HEK293T (cell line): ENCODE results near the gene C11orf97.
"Not testable (repeated sequence)": the region's sequence is repeated elsewhere in the genome, so short reads cannot be mapped to it uniquely, and the experiment has no call there.

ENCODE experiments used
- CTCF ChIA-PET: fragments of 350-600 bp; formaldehyde crosslinking; extraction: SDS; loops from one replicate; lab custom pipeline; 2021; ENCODE audit warnings: antibody characterized with exemption, inconsistent platforms; lab: Yijun Ruan, JAX
- POLR2A ChIA-PET: fragments of 350-600 bp; formaldehyde crosslinking; extraction: SDS; loops from one replicate; lab custom pipeline; 2020; ENCODE audit warnings: antibody characterized with exemption, inconsistent platforms; lab: Yijun Ruan, JAX
- DNase-seq: peaks from one replicate; pipeline ENCODE4 v3.0.0; 2012; ENCODE audit warnings: mixed read lengths; ENCODE audit errors: extremely low spot score
- ARNT ChIP-seq: fragments of 450-650 bp; IDR thresholded peaks from 2 replicates; pipeline ENCODE4 v1.6.1; 2017; ENCODE audit warnings: mild to moderate bottlenecking
- BHLHE40 ChIP-seq: fragments of 450-650 bp; IDR thresholded peaks from 2 replicates; pipeline ENCODE4 v1.6.1; 2016; ENCODE audit warnings: mild to moderate bottlenecking, moderate library complexity, borderline replicate concordance
- CTBP1 ChIP-seq: fragments of 450-650 bp; IDR thresholded peaks from 2 replicates; pipeline ENCODE4 v1.6.1; 2016; ENCODE audit warnings: borderline replicate concordance
- ELF4 ChIP-seq: fragments of 450-650 bp; IDR thresholded peaks from 2 replicates; pipeline ENCODE4 v1.6.1; 2017; ENCODE audit warnings: antibody characterized with exemption
- FOXA1 ChIP-seq: fragments of 450-650 bp; IDR thresholded peaks from 2 replicates; pipeline ENCODE4 v1.6.1; 2016; ENCODE audit warnings: mild to moderate bottlenecking
- FOXK2 ChIP-seq: fragments of 450-650 bp; IDR thresholded peaks from 2 replicates; pipeline ENCODE4 v1.6.1; 2016; ENCODE audit warnings: mild to moderate bottlenecking
- FOXM1 ChIP-seq: fragments of 450-650 bp; IDR thresholded peaks from 2 replicates; pipeline ENCODE4 v1.6.1; 2017; ENCODE audit warnings: mild to moderate bottlenecking, borderline replicate concordance
- L3MBTL2 ChIP-seq: fragments of 450-650 bp; conservative IDR thresholded peaks from 2 replicates; pipeline ENCODE4 v1.6.1; 2016; ENCODE audit warnings: mild to moderate bottlenecking
- LEF1 ChIP-seq: fragments of 450-650 bp; IDR thresholded peaks from 2 replicates; pipeline ENCODE4 v1.6.1; 2017; ENCODE audit warnings: mild to moderate bottlenecking, borderline replicate concordance
- NFRKB ChIP-seq: fragments of 450-650 bp; IDR thresholded peaks from 2 replicates; pipeline ENCODE4 v1.6.1; 2016; ENCODE audit warnings: mild to moderate bottlenecking, moderate library complexity
- PKNOX1 ChIP-seq: fragments of 450-650 bp; IDR thresholded peaks from 2 replicates; pipeline ENCODE4 v1.6.1; 2016
- SP1 ChIP-seq: fragments of 450-650 bp; IDR thresholded peaks from 2 replicates; pipeline ENCODE4 v1.6.1; 2017
- SUZ12 ChIP-seq: fragments of 450-650 bp; IDR thresholded peaks from 2 replicates; pipeline ENCODE4 v1.6.1; 2016; ENCODE audit warnings: mild to moderate bottlenecking
- TARDBP ChIP-seq: fragments of 450-650 bp; IDR thresholded peaks from 2 replicates; pipeline ENCODE4 v1.6.1; 2016
- ZNF384 ChIP-seq: fragments of 450-650 bp; IDR thresholded peaks from 2 replicates; pipeline ENCODE4 v1.6.1; 2016

C11orf97 gene

DNA sequence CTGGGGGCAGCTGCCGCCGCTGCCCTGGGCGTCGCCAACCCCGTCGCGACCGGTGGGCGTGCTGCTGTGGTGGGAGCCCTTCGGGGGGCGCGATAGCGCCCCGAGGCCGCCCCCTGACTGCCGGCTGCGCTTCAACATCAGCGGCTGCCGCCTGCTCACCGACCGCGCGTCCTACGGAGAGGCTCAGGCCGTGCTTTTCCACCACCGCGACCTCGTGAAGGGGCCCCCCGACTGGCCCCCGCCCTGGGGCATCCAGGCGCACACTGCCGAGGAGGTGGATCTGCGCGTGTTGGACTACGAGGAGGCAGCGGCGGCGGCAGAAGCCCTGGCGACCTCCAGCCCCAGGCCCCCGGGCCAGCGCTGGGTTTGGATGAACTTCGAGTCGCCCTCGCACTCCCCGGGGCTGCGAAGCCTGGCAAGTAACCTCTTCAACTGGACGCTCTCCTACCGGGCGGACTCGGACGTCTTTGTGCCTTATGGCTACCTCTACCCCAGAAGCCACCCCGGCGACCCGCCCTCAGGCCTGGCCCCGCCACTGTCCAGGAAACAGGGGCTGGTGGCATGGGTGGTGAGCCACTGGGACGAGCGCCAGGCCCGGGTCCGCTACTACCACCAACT is 32.5 kb downstream of the C11orf97 start:
- ChIA-PET CTCF (no interaction called here), POLR2A (interaction anchor here (0.6 to 1.3 kb wide), 6 partner anchors 9 to 416 kb away, joined by 3 to 4 read pairs (median 3); partner anchors contain the start of gene PANX1)
- DNase-seq: no peak
- no peak for TF ChIP-seq ELF4

DNA sequence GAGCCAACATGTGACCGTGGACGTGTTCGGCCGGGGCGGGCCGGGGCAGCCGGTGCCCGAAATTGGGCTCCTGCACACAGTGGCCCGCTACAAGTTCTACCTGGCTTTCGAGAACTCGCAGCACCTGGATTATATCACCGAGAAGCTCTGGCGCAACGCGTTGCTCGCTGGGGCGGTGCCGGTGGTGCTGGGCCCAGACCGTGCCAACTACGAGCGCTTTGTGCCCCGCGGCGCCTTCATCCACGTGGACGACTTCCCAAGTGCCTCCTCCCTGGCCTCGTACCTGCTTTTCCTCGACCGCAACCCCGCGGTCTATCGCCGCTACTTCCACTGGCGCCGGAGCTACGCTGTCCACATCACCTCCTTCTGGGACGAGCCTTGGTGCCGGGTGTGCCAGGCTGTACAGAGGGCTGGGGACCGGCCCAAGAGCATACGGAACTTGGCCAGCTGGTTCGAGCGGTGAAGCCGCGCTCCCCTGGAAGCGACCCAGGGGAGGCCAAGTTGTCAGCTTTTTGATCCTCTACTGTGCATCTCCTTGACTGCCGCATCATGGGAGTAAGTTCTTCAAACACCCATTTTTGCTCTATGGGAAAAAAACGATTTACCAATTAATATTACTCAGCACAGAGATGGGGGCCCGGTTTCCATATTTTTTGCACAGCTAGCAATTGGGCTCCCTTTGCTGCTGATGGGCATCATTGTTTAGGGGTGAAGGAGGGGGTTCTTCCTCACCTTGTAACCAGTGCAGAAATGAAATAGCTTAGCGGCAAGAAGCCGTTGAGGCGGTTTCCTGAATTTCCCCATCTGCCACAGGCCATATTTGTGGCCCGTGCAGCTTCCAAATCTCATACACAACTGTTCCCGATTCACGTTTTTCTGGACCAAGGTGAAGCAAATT is 33.3 kb downstream of the C11orf97 start:
- TF ChIP-seq SUZ12: no peak
- TF ChIP-seq L3MBTL2: no peak
- TF ChIP-seq SP1: no peak
- no peak for TF ChIP-seq CTBP1
- no peak for TF ChIP-seq ARNT
- no peak for TF ChIP-seq FOXM1
- no peak for TF ChIP-seq FOXA1
- TF ChIP-seq TARDBP: no peak
- no peak for TF ChIP-seq BHLHE40
- no peak for TF ChIP-seq NFRKB
- no peak for TF ChIP-seq ELF4
- DNase-seq: no peak
- ChIA-PET POLR2A (no interaction called here), CTCF (no interaction called here)

- ChIA-PET POLR2A (no interaction called here), CTCF (no interaction called here)
- TF ChIP-seq LEF1: no peak
- no peak for TF ChIP-seq FOXK2
- no peak for TF ChIP-seq SP1
- no peak for TF ChIP-seq FOXM1
- no peak for DNase-seq
These were observed 33.9 kb downstream of the C11orf97 start for GRCh38 chr11:94546162-94546470.

DNA sequence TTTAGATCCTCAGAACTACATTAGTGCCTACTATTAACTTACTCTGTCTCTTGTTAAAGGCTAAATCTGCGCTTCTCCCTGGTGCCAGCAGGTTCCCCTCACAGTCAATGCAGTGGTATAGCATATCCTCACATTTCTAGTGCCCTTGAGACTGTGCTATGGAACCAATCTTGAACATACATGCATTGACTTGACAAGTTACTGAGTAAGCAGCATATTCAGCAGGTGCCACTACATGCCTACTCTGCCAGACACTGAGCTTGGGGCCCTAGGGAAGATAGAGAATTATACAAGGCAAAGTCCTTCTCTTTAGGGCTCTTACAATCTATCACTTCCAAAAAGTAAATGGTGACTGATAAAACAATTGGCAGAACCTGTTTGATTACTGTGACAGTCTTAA is 34.6 kb downstream of the C11orf97 start:
- TF ChIP-seq LEF1 (no peak), PKNOX1 (peak; percentile 28; the same call in 1 of the 2 replicates)
- POLR2A ChIA-PET: no interaction called here
- DNase-seq: no peak
- CTCF ChIA-PET: no interaction called here

GRCh38 chr11:94549146-94549545 is 36.9 kb downstream of the C11orf97 start:
- no peak for DNase-seq
- POLR2A ChIA-PET: no interaction called here
- CTCF ChIA-PET: interaction anchor here (1.2 kb wide), 1 partner anchor 9 kb away, joined by 3 read pairs; no protein-coding TSS in a partner anchor
- TF ChIP-seq SP1 (no peak), FOXK2 (no peak), TARDBP (no peak)

- POLR2A ChIA-PET: no interaction called here
- CTCF ChIA-PET: no interaction called here
- DNase-seq: no peak
- no peak for TF ChIP-seq ARNT
- TF ChIP-seq FOXM1: no peak
- TF ChIP-seq ZNF384: no peak
- TF ChIP-seq SP1: no peak
- TF ChIP-seq FOXA1: no peak
- no peak for TF ChIP-seq L3MBTL2
- TF ChIP-seq TARDBP: no peak
These were observed 38.3 kb downstream of the C11orf97 start for GRCh38 chr11:94550513-94550912.

DNA sequence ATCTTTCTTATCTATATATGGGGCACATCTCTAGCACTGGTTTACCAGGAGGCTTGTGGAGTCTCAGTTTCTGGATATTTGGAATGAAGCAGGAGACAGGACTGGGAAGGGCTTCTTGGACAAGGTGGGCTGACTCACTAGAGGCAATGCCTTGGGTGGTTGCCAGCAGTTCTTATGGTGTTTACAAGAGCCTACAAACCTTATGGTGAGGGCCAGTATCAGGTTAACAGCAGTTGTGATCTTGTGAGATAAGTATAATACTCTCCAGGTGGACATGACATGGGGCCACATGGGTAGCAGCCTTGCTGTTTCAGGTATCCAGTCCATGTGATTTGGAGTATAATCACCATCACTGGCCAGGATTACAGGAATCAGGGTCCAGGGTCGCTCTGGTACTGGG is 41.7 kb downstream of the C11orf97 start:
- no peak for DNase-seq
- CTCF ChIA-PET: no interaction called here
- TF ChIP-seq SUZ12: no peak
- no peak for TF ChIP-seq NFRKB
- TF ChIP-seq FOXK2: no peak
- POLR2A ChIA-PET: interaction anchor here (1.0 kb wide), 1 partner anchor 10 kb away, joined by 3 read pairs; the partner anchor contains the start of gene FUT4

GRCh38 chr11:94555752-94556329 is 43.6 kb downstream of the C11orf97 start:
- DNase-seq, CTCF ChIA-PET, POLR2A ChIA-PET: not testable (repeated sequence)

GRCh38 chr11:94557421-94557820 is 45.2 kb downstream of the C11orf97 start:
- DNase-seq: no peak
- POLR2A ChIA-PET: no interaction called here
- CTCF ChIA-PET: no interaction called here

More at GRCh38 chr11:94557421-94557820, 45.2 kb downstream of the C11orf97 start:
- TF ChIP-seq SP1 (no peak), BHLHE40 (no peak), FOXA1 (no peak), PKNOX1 (no peak), ZNF384 (no peak), FOXK2 (no peak), FOXM1 (no peak), ELF4 (no peak), ARNT (no peak), TARDBP (no peak), CTBP1 (no peak), SUZ12 (no peak)
